HG02970 (cell line): Measurements from ENCODE around the gene NSD1.

Experiments used
- ATAC-seq: cut with Tn5 transposase; IDR thresholded peaks from one replicate; pipeline ENCODE4 v1.9.1; 2021; ENCODE audit warnings: mild to moderate bottlenecking, moderate library complexity, moderate number of reproducible peaks; ENCODE audit not compliant: unreplicated experiment, low FRiP score

Gene NSD1, protein sequence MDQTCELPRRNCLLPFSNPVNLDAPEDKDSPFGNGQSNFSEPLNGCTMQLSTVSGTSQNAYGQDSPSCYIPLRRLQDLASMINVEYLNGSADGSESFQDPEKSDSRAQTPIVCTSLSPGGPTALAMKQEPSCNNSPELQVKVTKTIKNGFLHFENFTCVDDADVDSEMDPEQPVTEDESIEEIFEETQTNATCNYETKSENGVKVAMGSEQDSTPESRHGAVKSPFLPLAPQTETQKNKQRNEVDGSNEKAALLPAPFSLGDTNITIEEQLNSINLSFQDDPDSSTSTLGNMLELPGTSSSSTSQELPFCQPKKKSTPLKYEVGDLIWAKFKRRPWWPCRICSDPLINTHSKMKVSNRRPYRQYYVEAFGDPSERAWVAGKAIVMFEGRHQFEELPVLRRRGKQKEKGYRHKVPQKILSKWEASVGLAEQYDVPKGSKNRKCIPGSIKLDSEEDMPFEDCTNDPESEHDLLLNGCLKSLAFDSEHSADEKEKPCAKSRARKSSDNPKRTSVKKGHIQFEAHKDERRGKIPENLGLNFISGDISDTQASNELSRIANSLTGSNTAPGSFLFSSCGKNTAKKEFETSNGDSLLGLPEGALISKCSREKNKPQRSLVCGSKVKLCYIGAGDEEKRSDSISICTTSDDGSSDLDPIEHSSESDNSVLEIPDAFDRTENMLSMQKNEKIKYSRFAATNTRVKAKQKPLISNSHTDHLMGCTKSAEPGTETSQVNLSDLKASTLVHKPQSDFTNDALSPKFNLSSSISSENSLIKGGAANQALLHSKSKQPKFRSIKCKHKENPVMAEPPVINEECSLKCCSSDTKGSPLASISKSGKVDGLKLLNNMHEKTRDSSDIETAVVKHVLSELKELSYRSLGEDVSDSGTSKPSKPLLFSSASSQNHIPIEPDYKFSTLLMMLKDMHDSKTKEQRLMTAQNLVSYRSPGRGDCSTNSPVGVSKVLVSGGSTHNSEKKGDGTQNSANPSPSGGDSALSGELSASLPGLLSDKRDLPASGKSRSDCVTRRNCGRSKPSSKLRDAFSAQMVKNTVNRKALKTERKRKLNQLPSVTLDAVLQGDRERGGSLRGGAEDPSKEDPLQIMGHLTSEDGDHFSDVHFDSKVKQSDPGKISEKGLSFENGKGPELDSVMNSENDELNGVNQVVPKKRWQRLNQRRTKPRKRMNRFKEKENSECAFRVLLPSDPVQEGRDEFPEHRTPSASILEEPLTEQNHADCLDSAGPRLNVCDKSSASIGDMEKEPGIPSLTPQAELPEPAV (N-terminal part only)

DNA sequence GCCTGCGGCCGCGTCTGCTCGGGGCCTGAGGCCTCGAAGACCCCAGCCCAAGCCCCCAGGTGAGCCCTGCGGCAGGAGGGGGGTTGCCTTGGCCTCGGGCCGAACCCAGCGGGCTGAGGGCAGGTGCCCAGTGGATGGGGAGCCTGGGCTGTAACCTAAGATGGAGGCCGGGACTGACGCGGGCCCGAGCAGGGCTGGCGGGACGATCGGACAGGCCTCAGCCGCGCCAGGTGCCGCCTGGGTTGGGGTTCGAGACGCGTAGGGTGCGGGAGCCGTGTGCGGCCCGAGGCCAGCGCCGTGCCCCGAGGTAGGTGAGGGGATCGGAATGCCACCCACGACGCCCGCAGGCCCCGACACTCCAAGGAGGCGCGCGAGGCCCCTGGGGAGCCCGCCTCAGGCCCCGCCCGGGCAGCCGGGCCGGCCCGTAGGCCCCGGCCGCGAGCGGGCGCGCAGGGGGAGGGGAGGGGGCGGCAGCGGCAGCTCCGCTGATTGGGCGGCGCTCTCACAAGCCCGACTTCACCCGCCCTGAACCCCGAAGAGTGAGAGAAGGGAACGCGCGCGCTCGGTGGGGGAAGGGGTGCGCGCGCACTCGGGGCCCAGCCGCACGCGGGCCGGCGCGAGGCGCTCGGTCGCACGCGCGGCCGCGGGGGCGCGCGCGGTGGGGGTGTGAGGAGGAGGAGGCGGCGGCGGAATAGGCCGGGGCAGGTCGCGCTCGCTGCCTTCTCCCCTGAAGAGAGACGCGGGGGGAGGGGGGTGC, at the start of gene NSD1:
Gene NSD1 (plus strand): TSS at position 678 of the 757 bp plus-strand sequence. CDS start 1,331 bp downstream, outside the sequence.
- peak; percentile 62 for ATAC-seq

DNA sequence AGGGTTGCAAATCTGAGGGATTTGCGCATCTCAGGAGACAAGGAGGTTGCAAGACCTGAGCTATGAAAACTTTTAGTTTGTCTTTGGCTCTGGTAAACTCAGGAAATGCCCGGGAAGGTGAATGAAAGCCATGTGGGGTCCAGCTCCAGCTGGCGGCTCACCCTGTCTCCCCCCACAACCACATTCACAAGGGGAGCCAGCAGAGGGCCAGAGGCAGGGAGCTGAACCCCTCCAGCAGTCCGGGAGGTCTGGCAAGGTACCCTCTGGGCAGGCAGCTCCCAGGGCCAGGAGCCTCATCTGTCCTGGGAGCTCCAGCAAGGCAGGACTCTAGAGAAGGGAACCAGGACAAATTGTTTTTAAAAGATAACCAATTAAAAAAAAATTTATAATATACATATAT, 49.4 kb upstream of the NSD1 start:
- ATAC-seq = no peak

DNA sequence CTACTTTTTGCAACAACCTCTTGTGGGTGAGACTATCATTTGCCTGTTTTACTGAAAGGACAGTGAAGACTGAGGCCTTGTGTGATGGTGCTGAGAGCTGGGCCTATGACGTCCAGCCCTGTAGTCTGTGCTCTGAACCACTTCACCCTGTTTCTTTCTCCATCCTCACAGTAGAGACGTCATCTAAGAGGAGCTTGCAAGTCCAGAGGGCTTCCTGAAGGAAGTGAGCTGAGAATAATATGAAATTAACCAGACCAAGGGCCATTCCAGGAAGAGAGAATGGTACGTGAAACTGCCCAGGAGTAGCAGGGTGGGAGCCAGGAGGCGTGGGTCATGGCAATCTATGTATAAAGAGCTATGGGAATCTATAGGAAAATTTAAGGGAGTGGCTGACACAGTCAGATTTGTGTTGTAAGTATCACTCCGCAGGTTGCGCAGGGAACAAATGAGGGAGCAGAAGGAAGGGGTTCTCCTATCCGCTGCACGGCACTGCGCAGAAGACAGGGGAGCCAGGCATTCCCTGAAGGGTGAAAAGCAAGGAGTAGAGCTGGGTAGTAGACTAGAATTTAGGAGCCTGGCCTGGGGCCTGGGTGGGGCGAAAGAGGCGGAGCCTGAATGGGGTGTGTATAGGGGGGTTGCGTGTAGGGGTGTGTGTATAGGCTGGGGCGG, 47.5 kb upstream of the NSD1 start:
- no peak for ATAC-seq

DNA sequence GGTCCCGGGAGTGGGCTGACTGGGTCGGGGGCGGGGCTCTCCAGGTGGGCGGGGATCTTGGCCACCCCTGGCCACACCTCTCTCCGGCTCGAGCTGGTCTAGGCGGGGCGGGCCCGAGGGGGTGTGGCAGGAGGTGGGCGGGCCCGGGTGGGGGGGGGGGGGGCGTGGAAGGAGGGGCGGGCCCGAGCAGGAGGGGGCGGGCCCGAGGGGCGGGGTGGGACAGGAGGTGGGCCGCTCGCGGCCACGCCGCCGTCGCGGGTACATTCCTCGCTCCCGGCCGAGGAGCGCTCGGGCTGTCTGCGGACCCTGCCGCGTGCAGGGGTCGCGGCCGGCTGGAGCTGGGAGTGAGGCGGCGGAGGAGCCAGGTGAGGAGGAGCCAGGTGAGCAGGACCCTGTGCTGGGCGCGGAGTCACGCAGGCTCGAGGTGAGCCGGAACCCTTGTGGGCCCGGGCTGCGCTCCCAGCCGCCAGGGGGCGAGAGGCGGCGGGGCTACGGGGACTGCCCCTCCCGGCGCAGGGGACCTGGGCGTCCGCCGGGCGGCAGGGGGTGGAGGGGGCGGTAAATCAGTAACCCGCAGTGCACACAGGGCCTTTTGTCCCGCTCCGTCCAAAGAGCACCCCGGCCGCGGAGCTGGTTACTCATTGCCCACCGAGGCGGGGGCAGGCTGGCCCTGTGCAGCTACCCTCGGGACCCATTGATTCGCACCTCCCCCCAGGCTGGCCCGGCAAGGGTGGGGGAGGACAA, 46.7 kb upstream of the NSD1 start, which contains the start of gene FGFR4:
Gene FGFR4 (plus strand): TSS at position 262 of the 744 bp plus-strand sequence. CDS start 2,688 bp downstream, outside the sequence.
- ATAC-seq = peak; percentile 63

DNA sequence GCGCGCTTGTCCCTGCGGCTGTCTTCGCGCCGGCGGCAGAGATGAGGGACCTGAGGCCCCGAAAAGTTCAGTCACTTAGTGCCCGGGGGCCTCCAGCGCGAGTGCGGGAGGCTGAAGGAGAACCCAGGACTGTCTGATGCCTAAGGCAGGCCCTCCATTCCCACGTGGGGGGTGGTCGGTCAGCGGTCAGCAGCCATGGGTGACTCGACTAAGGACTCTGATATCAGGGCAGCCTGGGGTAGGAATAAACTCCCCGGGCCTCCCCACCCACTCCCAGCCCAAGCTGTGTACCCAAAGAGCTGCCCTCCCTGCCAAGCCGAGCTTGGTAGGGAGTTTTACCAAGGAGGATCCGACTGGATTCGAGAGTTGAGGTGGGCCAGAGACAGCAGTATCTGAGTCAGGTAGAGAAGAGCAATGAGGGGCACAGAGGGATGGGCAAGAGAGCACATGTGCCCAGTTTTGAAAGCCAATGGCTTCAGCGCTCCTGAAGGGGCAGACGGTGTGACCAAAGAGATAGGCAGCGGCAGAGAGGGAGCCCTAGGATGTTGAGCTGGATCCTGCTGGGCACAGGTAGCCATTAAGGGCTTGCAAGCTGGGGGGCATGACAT, 46.1 kb upstream of the NSD1 start:
- no peak for ATAC-seq

DNA sequence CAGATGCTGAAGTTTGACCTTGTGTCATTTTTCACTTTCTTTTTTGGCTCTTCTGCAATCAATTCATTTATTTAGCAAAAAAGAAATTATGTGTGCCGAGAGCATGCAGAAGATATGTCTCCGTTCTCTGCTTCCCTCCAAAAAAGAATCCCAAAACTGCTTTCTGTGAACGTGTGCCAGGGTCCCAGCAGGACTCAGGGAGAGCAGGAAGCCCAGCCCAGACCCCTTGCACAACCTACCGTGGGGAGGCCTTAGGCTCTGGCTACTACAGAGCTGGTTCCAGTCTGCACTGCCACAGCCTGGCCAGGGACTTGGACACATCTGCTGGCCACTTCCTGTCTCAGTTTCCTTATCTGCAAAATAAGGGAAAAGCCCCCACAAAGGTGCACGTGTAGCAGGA, 44.4 kb upstream of the NSD1 start:
- no peak for ATAC-seq

DNA sequence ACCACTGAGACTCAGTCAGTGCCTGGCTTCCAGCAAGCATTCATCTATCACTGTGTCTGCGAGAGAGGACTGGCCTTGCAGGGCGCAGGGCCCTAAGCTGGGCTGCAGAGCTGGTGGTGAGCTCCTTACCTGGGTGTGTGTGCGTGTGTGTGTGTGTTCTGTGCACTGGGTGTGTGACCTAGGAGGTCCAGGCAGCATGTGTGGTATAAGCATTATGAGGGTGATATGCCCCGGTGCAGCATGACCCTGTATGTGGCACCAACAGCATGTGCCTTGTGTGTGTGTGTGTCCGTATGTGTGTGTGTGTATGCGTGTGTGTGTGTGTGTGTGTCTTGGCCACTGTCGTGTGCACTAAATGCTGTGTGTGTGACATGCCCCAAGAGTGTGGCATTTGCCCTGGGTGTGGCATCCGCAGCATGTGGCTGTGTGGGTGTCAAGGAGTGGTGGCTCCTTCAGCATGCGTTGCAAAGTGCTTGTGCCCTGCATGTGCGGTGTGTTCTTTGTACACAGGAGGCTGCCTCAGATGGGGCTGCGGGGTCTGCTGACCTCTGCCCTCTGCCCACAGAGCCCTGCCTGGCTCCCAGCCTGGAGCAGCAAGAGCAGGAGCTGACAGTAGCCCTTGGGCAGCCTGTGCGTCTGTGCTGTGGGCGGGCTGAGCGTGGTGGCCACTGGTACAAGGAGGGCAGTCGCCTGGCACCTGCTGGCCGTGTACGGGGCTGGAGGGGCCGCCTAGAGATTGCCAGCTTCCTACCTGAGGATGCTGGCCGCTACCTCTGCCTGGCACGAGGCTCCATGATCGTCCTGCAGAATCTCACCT, 43.5 kb upstream of the NSD1 start:
- ATAC-seq = no peak

DNA sequence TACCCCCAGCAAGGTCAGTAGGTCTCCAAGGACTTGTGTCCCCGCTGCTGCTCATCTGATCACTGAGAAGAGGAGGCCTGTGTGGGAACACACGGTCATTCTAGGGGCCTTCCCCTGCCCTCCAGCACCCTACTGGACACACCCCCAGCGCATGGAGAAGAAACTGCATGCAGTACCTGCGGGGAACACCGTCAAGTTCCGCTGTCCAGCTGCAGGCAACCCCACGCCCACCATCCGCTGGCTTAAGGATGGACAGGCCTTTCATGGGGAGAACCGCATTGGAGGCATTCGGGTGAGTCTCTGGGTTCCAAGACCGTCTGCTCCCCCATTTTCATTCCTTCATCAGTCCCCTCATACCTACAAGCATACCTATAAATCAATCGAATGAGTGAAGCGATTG, 42.8 kb upstream of the NSD1 start:
- ATAC-seq = no peak

DNA sequence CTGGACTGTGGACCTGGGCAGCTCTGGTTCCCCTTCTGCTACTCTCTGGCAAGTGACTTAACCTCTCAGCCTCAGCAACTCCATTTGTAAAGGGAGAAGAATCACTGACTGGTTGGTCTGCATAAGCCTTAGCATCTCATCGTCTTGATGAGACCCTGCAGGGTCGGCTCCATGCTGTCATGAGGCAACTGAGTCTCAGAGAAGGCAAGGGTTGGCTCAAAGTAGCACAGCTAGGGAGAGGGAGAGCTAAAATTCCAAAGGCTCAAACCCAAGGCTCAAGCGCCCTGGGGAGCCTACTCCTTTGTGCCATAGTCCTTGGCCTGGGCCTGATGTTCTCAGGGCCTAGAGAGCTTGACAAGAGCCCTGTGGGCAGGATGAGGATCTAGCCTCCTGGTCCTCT, 42.3 kb upstream of the NSD1 start:
- ATAC-seq = no peak

DNA sequence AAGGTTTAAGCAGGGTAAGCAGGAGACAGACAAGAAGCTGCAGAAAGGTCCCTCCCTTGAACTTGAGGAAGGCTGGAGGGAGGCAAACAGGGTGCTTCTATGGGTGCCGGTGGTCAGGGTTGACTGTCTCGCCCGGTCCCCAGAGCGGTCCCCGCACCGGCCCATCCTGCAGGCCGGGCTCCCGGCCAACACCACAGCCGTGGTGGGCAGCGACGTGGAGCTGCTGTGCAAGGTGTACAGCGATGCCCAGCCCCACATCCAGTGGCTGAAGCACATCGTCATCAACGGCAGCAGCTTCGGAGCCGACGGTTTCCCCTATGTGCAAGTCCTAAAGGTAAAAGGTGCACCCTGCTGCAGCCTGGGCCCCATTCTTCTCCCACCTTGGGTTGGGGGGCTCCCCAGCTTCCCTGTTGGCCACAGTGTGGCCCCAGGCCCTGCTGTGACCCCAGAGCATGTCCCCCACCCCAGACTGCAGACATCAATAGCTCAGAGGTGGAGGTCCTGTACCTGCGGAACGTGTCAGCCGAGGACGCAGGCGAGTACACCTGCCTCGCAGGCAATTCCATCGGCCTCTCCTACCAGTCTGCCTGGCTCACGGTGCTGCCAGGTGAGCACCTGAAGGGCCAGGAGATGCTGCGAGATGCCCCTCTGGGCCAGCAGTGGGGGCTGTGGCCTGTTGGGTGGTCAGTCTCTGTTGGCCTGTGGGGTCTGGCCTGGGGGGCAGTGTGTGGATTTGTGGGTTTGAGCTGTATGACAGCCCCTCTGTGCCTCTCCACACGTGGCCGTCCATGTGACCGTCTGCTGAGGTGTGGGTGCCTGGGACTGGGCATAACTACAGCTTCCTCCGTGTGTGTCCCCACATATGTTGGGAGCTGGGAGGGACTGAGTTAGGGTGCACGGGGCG, 41.1 kb upstream of the NSD1 start:
- no peak for ATAC-seq

DNA sequence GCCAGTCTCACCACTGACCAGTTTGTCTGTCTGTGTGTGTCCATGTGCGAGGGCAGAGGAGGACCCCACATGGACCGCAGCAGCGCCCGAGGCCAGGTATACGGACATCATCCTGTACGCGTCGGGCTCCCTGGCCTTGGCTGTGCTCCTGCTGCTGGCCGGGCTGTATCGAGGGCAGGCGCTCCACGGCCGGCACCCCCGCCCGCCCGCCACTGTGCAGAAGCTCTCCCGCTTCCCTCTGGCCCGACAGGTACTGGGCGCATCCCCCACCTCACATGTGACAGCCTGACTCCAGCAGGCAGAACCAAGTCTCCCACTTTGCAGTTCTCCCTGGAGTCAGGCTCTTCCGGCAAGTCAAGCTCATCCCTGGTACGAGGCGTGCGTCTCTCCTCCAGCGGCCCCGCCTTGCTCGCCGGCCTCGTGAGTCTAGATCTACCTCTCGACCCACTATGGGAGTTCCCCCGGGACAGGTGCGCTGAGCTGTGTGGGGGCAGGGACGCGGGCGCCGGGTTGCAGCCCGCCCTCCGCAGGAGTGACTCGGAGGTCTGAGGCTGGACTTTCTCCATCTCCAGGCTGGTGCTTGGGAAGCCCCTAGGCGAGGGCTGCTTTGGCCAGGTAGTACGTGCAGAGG, 40.4 kb upstream of the NSD1 start:
- no peak for ATAC-seq

DNA sequence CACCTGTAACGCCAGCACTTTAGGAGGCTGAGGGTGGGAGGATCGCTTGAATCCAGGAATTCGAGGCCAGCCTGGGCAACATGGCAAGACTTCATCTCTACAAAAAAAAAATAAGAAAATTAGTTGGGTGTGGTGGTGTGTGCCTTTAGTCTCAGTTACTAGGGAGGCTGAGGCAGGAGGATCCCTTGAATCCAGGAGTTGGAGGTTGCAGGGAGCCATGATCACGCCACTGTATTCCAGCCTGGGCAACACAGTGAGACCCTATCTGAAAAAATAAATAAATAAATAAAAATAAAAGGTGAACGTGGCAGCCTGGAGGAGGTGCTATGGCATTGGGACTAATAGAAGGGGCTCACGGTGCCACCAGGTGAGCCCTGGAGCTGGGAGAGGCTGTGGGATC, 39.8 kb upstream of the NSD1 start:
- ATAC-seq = no peak

DNA sequence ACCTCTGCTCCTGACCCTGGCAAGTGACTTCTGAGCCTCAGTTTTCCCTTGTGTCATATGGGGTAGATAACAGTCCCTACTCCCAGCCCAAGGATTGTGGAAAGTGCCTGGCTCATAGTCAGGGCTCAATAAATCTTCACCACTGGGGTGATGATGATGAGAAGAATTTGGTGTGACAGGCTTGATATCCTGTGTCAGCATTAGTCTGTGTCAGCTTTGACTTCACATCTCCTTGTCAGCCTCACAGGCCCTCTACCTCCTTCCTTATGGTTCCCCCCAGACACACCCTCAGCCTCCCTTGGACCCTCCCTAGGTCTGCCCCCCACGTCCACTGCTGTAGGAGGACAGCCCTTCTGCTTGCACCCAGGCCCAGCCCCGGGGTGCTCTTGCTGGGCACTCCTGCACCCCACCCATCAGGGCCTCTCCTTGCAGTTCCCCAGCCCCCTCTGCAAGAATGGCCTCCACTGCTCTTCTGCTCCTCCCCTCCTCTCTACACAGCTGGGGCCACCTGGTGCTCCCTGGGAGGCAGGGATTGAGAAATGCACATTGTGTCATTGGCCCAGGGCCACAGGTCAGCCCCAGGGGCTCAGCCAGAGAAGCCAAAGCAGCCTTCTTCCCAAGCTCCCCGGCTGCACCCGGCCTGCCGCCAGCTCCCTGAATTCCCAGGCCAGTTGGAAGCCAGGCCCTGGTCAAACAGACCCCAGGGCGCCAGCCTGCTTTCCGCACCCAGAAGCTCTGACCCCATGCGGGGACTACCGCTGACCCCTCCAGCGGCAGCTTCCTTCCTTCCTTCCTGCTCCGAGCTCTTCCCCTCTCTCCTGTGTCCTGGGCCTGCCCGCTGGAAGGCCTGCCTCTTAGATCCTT, 39.1 kb upstream of the NSD1 start:
- ATAC-seq = no peak

DNA sequence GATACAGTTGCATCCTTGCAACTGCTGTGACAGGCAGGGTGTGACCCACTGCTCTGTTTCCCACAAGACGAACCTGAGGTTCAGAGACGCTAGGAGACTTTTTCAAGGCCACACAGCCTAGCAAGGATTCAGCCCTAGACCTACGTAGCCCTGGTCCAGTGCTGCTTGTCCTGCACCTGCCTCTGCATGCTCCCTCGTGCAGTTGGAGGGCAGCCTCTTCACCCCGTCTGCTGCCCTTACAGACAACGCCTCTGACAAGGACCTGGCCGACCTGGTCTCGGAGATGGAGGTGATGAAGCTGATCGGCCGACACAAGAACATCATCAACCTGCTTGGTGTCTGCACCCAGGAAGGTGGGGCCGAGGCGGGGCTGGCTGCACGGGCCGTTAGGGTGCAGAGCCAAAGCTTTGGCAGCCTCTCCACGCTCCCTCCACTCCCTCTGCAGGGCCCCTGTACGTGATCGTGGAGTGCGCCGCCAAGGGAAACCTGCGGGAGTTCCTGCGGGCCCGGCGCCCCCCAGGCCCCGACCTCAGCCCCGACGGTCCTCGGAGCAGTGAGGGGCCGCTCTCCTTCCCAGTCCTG, 38.4 kb upstream of the NSD1 start:
- ATAC-seq = no peak
